ENCODE results near the gene PRPF40B.
A peak's percentile ranks its signal among the peaks of the same experiment; 100 is the strongest.

PRPF40B gene

DNA sequence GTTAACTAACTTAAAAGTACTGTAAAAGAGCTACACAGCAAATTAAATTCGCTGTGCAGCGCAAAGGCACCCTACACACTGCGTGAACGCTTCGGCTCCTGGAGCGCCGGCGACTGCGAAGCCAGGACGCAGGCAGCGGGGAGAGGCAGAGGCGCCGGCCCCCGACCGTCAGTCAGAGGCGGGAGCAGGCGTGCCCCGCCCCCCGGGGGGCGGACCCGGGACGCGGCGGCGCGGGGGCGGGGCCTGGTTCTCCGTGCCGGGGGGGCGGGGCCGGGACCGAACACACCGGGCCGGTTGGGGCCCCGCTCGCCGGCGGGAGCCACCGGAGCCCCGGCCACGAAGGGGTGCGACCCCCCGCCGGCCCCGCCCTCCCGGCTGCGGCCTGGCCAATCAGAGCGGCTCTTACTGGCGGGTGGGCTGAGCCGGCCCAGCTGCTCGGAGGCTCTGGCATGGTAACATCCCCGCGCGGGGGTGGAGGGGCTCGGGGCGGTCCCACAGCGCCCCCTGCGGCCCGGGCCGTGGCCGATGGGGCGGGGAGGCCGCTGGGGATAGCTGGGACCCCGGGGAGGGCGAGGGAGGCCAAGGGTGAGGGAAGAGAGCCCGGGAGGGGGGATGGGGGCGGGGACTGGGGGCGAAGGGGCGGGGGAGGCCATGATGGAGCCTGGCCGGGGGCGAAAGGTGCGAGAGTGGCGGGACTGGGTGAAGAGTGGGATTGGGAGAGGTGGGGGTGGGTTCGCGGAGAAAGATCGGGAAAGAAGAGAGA is at the start of gene PRPF40B:
Gene PRPF40B, plus strand, starts transcription at position 420 of the 763 bp plus-strand sequence. Its CDS starts 30 bp downstream, at position 450.
- Histone ChIP-seq H3F3A (ENCODE audit: insufficient read depth, low read length) (peaks cover 25% of the 10 kb centered on the region), H2AFZ (ENCODE audit: low read length) (peak within 1 kb of the TSS; percentile 84), H3K9me2 (replicated peaks; ENCODE audit: insufficient read depth, low read length) (no peaks in the 10 kb centered on the region), H3K9ac (ENCODE audit: low read length) (peak within 1 kb of the TSS; percentile 58), H3K4me2 (ENCODE audit: low read depth, low read length) (peak within 1 kb of the TSS; percentile 86), H3K4me1 (ENCODE audit: low read length) (peaks cover 5% of the 10 kb centered on the region), H4K20me1 (ENCODE audit: insufficient read depth, low read length) (no peaks in the 10 kb centered on the region), H3K36me3 (replicated peaks; ENCODE audit: insufficient read depth, low read length) (no peaks in the 10 kb centered on the region), H3K9me3 (replicated peaks; ENCODE audit: insufficient read depth, low read length) (no peaks in the 10 kb centered on the region), H3K27me3 (replicated peaks; ENCODE audit: insufficient read depth, low read length) (0 out of 2 replicates have a peak, but pooled peaks cover 7% of the 10 kb centered on the region), H3K79me2 (ENCODE audit: low read length) (no peaks in the 10 kb centered on the region), H3K27ac (ENCODE audit: low read length) (peak within 1 kb of the TSS; percentile 62; the same call in 1 of the 2 replicates), H3K4me3 (ENCODE audit: low read length) (peak within 1 kb of the TSS; percentile 57)
- DNase-seq = peak; percentile 87
- no peak for TF ChIP-seq EZH2phosphoT487 (IDR thresholded peaks at IDR 0.05; ENCODE audit: low read length)
- no peak for TF ChIP-seq EZH2 (optimal IDR thresholded peaks at IDR 0.05; ENCODE audit: low read depth, low read length)
- TF ChIP-seq, protein P1, sequence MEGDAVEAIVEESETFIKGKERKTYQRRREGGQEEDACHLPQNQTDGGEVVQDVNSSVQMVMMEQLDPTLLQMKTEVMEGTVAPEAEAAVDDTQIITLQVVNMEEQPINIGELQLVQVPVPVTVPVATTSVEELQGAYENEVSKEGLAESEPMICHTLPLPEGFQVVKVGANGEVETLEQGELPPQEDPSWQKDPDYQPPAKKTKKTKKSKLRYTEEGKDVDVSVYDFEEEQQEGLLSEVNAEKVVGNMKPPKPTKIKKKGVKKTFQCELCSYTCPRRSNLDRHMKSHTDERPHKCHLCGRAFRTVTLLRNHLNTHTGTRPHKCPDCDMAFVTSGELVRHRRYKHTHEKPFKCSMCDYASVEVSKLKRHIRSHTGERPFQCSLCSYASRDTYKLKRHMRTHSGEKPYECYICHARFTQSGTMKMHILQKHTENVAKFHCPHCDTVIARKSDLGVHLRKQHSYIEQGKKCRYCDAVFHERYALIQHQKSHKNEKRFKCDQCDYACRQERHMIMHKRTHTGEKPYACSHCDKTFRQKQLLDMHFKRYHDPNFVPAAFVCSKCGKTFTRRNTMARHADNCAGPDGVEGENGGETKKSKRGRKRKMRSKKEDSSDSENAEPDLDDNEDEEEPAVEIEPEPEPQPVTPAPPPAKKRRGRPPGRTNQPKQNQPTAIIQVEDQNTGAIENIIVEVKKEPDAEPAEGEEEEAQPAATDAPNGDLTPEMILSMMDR (IDR thresholded peaks at IDR 0.05; ENCODE audit: low read length) = peak; percentile 46

- Histone ChIP-seq H2AFZ (ENCODE audit: low read length) (no peak overlapping the region), H3K27ac (ENCODE audit: low read length) (no peak overlapping the region), H3K9me2 (replicated peaks; ENCODE audit: insufficient read depth, low read length) (no peaks in the 10 kb centered on the region), H3K9me3 (replicated peaks; ENCODE audit: insufficient read depth, low read length) (no peaks in the 10 kb centered on the region), H3K79me2 (ENCODE audit: low read length) (no peaks in the 10 kb centered on the region), H3K4me3 (ENCODE audit: low read length) (no peak overlapping the region), H3F3A (ENCODE audit: insufficient read depth, low read length) (peaks cover 6% of the 10 kb centered on the region; the same call in 1 of the 2 replicates), H4K20me1 (ENCODE audit: insufficient read depth, low read length) (no peaks in the 10 kb centered on the region), H3K4me1 (ENCODE audit: low read length) (peaks cover 15% of the 10 kb centered on the region), H3K27me3 (replicated peaks; ENCODE audit: insufficient read depth, low read length) (no peaks in the 10 kb centered on the region), H3K36me3 (replicated peaks; ENCODE audit: insufficient read depth, low read length) (no peaks in the 10 kb centered on the region), H3K4me2 (ENCODE audit: low read depth, low read length) (no peak overlapping the region), H3K9ac (ENCODE audit: low read length) (no peak overlapping the region)
- TF ChIP-seq, protein P1 (IDR thresholded peaks at IDR 0.05; ENCODE audit: low read length) = no peak
- no peak for TF ChIP-seq EZH2phosphoT487 (IDR thresholded peaks at IDR 0.05; ENCODE audit: low read length)
- no peak for TF ChIP-seq EZH2 (optimal IDR thresholded peaks at IDR 0.05; ENCODE audit: low read depth, low read length)
- DNase-seq = no peak
These were observed 45.6 kb upstream of the PRPF40B start for GRCh38 chr12:49577589-49578315.

GRCh38 chr12:49578471-49579112 is 44.8 kb upstream of the PRPF40B start:
- H3K9me2 ChIP-seq (replicated peaks; ENCODE audit: insufficient read depth, low read length) = no peaks in the 10 kb centered on the region
- H3K4me2 ChIP-seq (ENCODE audit: low read depth, low read length) = no peak overlapping the region
- no peak overlapping the region for H3K9ac ChIP-seq (ENCODE audit: low read length)
- H4K20me1 ChIP-seq (ENCODE audit: insufficient read depth, low read length) = no peaks in the 10 kb centered on the region
- H3K36me3 ChIP-seq (replicated peaks; ENCODE audit: insufficient read depth, low read length) = no peaks in the 10 kb centered on the region
- peaks cover 15% of the 10 kb centered on the region for H3K4me1 ChIP-seq (ENCODE audit: low read length)
- H3K27ac ChIP-seq (ENCODE audit: low read length) = no peak overlapping the region
- H3K79me2 ChIP-seq (ENCODE audit: low read length) = no peaks in the 10 kb centered on the region
- no peak overlapping the region for H3K4me3 ChIP-seq (ENCODE audit: low read length)
- TF ChIP-seq EZH2 (optimal IDR thresholded peaks at IDR 0.05; ENCODE audit: low read depth, low read length) = no peak
- TF ChIP-seq, protein P1 (IDR thresholded peaks at IDR 0.05; ENCODE audit: low read length) = no peak
- TF ChIP-seq EZH2phosphoT487 (IDR thresholded peaks at IDR 0.05; ENCODE audit: low read length) = no peak
- no peaks in the 10 kb centered on the region for H3K9me3 ChIP-seq (replicated peaks; ENCODE audit: insufficient read depth, low read length)
- H2AFZ ChIP-seq (ENCODE audit: low read length) = no peak overlapping the region
- H3F3A ChIP-seq (ENCODE audit: insufficient read depth, low read length) = peaks cover 6% of the 10 kb centered on the region; the same call in 1 of the 2 replicates
- no peak for DNase-seq
- no peaks in the 10 kb centered on the region for H3K27me3 ChIP-seq (replicated peaks; ENCODE audit: insufficient read depth, low read length)

All from MM.1S (cell line).